AG09309 (cell line): Measurements from ENCODE around the gene PGLYRP4.

Experiments
- DNase-seq: peaks from one replicate; pipeline ENCODE4 v3.0.0-alpha.2; 2010; ENCODE audit warnings: low read depth
- H3K4me3 ChIP-seq: 2 replicates; pipeline ENCODE4 v1.5.1; 2011; ENCODE audit warnings: mild to moderate bottlenecking, low read depth, low read length, moderate library complexity; ENCODE audit not compliant: control insufficient read depth
- TF ChIP-seq, protein P1 (sequence below): IDR thresholded peaks from 2 replicates; pipeline ENCODE4 v1.5.1; 2011; ENCODE audit warnings: mild to moderate bottlenecking, low read depth, low read length, inconsistent platforms; ENCODE audit not compliant: insufficient read depth, control insufficient read depth; ENCODE audit errors: missing control alignments

The PGLYRP4 gene

GRCh38 chr1:153389973-153390879 lies 41.6 kb upstream of the PGLYRP4 start:
- H3K4me3 ChIP-seq = no peak overlapping the region
- TF ChIP-seq, protein P1, sequence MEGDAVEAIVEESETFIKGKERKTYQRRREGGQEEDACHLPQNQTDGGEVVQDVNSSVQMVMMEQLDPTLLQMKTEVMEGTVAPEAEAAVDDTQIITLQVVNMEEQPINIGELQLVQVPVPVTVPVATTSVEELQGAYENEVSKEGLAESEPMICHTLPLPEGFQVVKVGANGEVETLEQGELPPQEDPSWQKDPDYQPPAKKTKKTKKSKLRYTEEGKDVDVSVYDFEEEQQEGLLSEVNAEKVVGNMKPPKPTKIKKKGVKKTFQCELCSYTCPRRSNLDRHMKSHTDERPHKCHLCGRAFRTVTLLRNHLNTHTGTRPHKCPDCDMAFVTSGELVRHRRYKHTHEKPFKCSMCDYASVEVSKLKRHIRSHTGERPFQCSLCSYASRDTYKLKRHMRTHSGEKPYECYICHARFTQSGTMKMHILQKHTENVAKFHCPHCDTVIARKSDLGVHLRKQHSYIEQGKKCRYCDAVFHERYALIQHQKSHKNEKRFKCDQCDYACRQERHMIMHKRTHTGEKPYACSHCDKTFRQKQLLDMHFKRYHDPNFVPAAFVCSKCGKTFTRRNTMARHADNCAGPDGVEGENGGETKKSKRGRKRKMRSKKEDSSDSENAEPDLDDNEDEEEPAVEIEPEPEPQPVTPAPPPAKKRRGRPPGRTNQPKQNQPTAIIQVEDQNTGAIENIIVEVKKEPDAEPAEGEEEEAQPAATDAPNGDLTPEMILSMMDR = no peak
- DNase-seq = no peak

DNA sequence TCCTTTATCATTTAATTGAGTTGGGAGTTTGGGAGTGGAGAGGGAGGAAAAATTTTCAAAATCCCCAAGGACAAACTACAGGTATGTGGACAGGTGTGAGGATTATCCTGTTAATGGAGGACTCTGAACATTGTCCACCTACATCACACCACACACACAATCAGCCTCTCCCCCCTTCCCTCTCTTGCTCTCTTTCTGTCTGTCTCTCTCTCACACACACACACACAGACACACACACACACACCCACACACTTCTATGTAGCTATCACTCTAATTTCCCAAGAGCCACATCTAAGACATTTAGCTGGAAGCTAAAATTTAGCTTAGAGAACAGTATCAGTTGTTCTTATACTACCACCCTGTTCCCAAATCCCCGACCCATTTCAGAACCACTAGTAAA lies 40.8 kb upstream of the PGLYRP4 start:
- no peak overlapping the region for H3K4me3 ChIP-seq
- no peak for DNase-seq
- TF ChIP-seq, protein P1 = no peak

GRCh38 chr1:153387785-153388184 lies 39.1 kb upstream of the PGLYRP4 start:
- no peak overlapping the region for H3K4me3 ChIP-seq
- no peak for DNase-seq
- TF ChIP-seq, protein P1 = no peak

DNA sequence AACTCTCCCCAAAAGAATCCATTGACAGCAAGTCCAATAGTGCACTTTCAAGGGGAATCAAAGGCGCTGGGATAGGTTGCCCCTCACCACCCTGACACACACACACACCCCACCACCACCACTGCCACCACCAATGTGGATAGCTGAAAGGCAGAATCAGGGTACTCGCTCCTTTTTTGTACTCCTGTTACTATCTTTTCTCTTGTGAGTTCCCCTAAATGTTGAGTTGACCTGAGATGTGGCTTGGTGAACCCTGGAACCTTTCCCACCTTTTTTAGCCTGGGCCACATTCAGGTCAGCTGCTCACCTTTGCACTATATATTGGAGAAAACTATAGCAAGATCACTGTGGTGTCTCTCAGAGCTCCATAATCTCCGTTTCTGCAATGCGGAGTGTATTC lies 38.4 kb upstream of the PGLYRP4 start:
- no peak for DNase-seq
- TF ChIP-seq, protein P1 = no peak

GRCh38 chr1:153386500-153386901 lies 37.9 kb upstream of the PGLYRP4 start:
- no peak for DNase-seq
- TF ChIP-seq, protein P1 = no peak
- H3K4me3 ChIP-seq = no peak overlapping the region

More for the DNA sequence above, 38.4 kb upstream of the PGLYRP4 start:
- no peak overlapping the region for H3K4me3 ChIP-seq

GRCh38 chr1:153384958-153385580 lies 36.4 kb upstream of the PGLYRP4 start:
- DNase-seq = no peak
- H3K4me3 ChIP-seq = no peak overlapping the region
- TF ChIP-seq, protein P1 = no peak
